HFF-Myc (cell line): ENCODE measurements around the gene ZMAT5.

Experiments
- DNase-seq: peaks from one replicate; pipeline ENCODE4 v3.0.0-alpha.2; 2011; ENCODE audit warnings: low read depth; ENCODE audit errors: extremely low read depth
- H3K4me3 ChIP-seq: replicated peaks from 2 replicates; pipeline ENCODE4 v1.5.1; 2011; ENCODE audit warnings: low read depth, mild to moderate bottlenecking, control low read depth, low read length
- CTCF ChIP-seq: IDR thresholded peaks from 2 replicates; pipeline ENCODE4 v1.5.1; 2012; ENCODE audit warnings: mild to moderate bottlenecking, low read depth, low read length, control low read depth; ENCODE audit errors: missing control alignments

Gene ZMAT5

GRCh38 chr22:29748248-29748893 is 18.4 kb downstream of the ZMAT5 start:
- H3K4me3 ChIP-seq = no peak overlapping the region
- no peak for DNase-seq
- no peak for TF ChIP-seq CTCF

GRCh38 chr22:29747832-29748231 is 19.0 kb downstream of the ZMAT5 start:
- no peak for TF ChIP-seq CTCF
- H3K4me3 ChIP-seq = no peak overlapping the region
- no peak for DNase-seq

DNA sequence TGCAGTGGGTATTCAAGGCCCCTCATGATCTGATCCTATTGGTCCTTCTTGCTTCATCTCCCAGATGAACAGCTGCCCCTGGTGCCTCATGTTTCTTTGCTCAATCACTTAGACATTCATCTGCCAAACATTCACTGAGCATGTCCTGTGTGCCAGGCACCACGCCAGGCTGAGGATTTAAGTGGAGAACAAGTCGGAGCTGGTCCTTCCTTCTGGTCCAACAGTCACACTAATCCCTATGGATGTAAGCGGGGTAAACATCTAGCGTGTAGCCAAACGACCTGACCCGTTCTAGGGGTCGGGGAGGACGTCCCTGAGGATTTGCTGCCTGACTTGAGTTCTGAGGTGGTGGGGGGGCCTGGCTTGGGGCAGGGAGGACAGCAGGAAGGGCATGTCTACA is 21.9 kb downstream of the ZMAT5 start:
- TF ChIP-seq CTCF = no peak
- no peak overlapping the region for H3K4me3 ChIP-seq
- no peak for DNase-seq

- no peak overlapping the region for H3K4me3 ChIP-seq
- no peak for TF ChIP-seq CTCF
- DNase-seq = no peak
These were observed 24.5 kb downstream of the ZMAT5 start for GRCh38 chr22:29742326-29742725.

DNA sequence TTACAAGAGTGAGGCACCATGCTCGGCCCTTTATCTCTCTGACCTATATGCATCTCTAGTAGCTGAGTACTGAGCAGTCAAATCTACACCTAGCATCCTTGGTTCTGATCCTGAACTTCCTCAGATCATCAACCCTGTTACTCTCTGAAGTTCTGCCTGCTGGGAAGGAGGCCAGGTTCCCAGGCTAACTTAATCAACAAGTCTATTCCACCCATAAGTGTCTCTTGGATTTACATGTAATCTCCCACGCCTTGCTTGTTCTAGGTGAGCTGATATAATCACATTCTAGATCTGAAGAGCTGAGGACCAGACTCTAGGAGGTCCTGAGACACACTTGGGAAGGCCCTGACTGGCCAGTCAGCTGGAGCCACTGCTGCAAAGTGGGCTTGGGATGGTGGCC is 24.9 kb downstream of the ZMAT5 start:
- TF ChIP-seq CTCF = no peak
- DNase-seq = no peak
- H3K4me3 ChIP-seq = no peak overlapping the region

DNA sequence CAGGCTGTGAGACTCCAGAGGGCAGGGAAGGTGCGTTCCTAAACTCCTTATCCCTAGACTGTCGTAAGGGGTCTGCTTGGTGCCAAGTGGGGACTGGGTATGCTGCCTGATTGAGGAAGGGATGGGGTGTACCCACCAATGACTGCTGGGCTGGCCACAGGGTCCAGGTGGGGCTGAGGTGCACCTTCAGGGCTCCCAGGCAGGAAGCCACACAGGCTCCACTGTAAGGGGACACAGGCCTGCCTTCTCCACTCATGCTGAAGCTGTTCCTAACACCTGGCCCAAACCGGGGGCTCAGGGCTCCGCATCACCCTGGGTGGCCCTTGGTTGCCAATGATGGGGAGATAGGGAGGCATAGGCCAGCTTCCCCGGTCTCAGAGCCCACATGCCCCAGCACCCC is 26.6 kb downstream of the ZMAT5 start:
- H3K4me3 ChIP-seq = no peak overlapping the region
- TF ChIP-seq CTCF = no peak
- no peak for DNase-seq

DNA sequence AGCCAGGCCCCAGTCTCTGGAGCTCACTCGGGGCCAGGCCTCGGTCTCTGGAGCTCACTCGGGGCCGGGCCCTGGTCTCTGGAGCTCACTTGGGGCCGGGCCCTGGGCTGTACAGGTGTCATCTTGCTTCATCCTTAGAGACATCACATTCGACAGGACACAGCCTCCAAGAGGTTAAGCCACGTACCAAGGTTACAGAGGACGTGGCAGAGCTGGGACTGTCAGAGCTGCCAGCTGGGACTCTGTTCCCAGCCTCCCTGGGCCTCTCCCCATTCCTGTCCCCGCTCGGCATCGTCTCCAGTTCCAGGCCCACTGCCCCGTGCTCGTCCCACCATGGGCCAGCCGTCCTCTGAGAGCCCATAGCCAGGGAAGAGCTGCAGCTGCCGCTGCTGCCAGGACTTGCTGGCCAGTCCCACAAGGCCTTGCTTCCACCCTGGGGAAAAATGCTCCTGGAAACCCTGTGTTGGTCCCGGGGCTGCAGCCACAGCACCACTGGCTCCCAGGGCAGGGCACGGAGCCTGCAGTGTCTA is 27.4 kb downstream of the ZMAT5 start:
- no peak overlapping the region for H3K4me3 ChIP-seq
- DNase-seq = no peak
- no peak for TF ChIP-seq CTCF
